Activated T-cell treated with anti-CD3 and anti-CD28 coated beads for 24 hours (primary cell): Measurements from ENCODE around the gene KLK5.
"Not testable (repeated sequence)": the region's sequence is repeated elsewhere in the genome, so short reads cannot be mapped to it uniquely, and the experiment has no call there.

Source experiments
- DNase-seq: peaks from one replicate; pipeline ENCODE4 v3.0.0-alpha.2; 2020; ENCODE audit warnings: low read depth

The KLK5 gene

GRCh38 chr19:50952910-50953309 lies at the start of gene KLK5:
Gene KLK5, minus strand, starts transcription at chr19:50953038. Its CDS starts 381 bp downstream, at chr19:50952657.
- DNase-seq: no peak

- no peak for DNase-seq
Observed at GRCh38 chr19:51002089-51002532, 49.3 kb upstream of the KLK5 start.

- no peak for DNase-seq
Observed at GRCh38 chr19:51001515-51001914, 48.7 kb upstream of the KLK5 start, which contains the start of gene KLK8. Gene KLK8, minus strand, starts transcription at chr19:51001604. Its CDS starts 437 bp downstream, at chr19:51001167.

- DNase-seq: no peak
Observed at GRCh38 chr19:51000981-51001380, 48.1 kb upstream of the KLK5 start.

- no peak for DNase-seq
Observed at GRCh38 chr19:51000426-51000825, 47.6 kb upstream of the KLK5 start.

GRCh38 chr19:50998686-50999085 lies 45.8 kb upstream of the KLK5 start:
- DNase-seq: no peak

- no peak for DNase-seq
Observed at GRCh38 chr19:50998061-50998460, 45.2 kb upstream of the KLK5 start.

GRCh38 chr19:50994129-50994528 lies 41.3 kb upstream of the KLK5 start:
- no peak for DNase-seq

GRCh38 chr19:50992666-50993035 lies 39.8 kb upstream of the KLK5 start:
- DNase-seq: no peak

GRCh38 chr19:50984416-50984815 lies 31.6 kb upstream of the KLK5 start:
- DNase-seq: not testable (repeated sequence)

- no peak for DNase-seq
Observed at GRCh38 chr19:50983625-50984292, 30.9 kb upstream of the KLK5 start, which contains the start of gene KLK7. Gene KLK7, minus strand, starts transcription at chr19:50983917. Its CDS starts 1,518 bp downstream, at chr19:50982399.

GRCh38 chr19:50982186-50982585 lies 29.3 kb upstream of the KLK5 start:
- DNase-seq: no peak

- no peak for DNase-seq
Observed at GRCh38 chr19:50981587-50982146, 28.8 kb upstream of the KLK5 start.

- no peak for DNase-seq
Observed at GRCh38 chr19:50980208-50980607, 27.4 kb upstream of the KLK5 start.

- no peak for DNase-seq
Observed at GRCh38 chr19:50979758-50980157, 26.9 kb upstream of the KLK5 start.

- no peak for DNase-seq
Observed at GRCh38 chr19:50978772-50979390, 26.0 kb upstream of the KLK5 start.

GRCh38 chr19:50977626-50978025 lies 24.8 kb upstream of the KLK5 start:
- no peak for DNase-seq

GRCh38 chr19:50975766-50976165 lies 22.9 kb upstream of the KLK5 start:
- DNase-seq: no peak

GRCh38 chr19:50974702-50975556 lies 22.1 kb upstream of the KLK5 start:
- DNase-seq: no peak

- no peak for DNase-seq
Observed at GRCh38 chr19:50972795-50973376, 20.0 kb upstream of the KLK5 start.

- DNase-seq: not testable (repeated sequence)
Observed at GRCh38 chr19:50969810-50970209, 17.0 kb upstream of the KLK5 start.

- DNase-seq: no peak
Observed at GRCh38 chr19:50969413-50969760, 16.5 kb upstream of the KLK5 start, which contains the start of gene KLK6. Gene KLK6, minus strand, starts transcription at chr19:50969591. Its CDS starts 1,487 bp downstream, at chr19:50968104.
